Globus pallidus (tissue), 1 donor: ENCODE data around the gene ZNF423.

ENCODE experiments used
- DNase-seq: peaks from one replicate; pipeline ENCODE4 v3.0.0-alpha.2; 2015; ENCODE audit warnings: low spot score

Gene ZNF423

DNA sequence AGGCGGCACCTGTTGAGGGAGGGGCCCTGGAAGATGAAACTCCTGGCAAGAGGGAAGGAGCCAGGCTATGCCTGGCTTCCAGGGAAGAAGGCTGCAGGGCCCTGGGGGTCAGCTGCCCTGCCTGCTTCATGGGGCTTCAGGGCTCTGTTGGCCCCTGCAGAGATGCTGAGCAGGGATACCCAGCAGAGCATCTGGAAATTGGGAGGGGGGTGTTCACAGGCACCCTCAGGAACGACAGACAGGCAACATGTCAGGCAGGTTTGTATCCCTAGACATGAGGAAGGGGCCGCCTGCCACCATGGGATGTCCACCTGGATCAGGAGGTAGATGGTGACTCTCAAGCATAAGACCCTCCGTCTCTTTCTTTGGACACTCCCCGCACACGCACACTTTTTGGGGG, 13.8 kb upstream of the ZNF423 start:
- no peak for DNase-seq

DNA sequence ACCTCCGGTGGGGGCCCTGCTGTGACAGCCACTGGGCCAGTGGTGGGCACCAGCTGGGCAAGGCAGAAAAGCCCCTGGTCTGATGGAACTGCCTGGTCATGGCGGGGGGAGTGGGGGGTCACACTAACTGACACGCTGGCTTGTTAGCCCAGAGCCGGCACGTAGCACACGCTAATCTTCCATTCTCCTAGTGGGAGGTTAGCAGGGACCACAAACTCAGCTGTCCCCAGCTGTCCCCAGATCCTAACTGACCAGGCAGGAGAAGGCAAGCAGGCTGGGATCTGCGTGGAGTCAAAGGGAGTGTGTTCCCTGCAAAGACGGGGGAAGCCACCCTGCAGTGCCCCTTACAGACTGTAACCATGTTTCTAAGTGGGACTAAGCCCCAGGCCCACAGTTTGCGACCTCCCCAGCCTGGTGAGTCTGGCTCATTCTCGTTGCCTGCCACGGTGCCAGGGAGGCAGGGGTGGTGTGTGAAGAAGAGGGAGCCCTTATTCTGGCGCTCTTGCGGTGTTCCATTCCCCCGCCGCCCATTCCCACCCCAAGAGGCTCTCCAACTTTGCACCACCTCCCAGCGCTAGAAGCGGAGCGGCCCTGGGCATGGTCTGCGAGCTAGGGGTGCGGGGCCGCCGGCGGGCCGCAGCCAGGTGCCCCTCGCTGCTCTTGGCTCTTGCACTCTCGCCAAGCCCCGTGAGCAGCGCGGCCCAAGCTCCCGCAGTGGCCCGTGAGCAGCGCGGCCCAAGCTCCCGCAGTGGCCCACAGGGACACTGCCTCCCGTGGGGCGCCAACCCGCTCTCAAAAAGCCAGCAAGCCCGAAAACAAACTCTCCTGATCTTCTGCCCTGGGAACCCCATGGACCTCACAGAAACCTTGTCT, 12.1 kb upstream of the ZNF423 start:
- DNase-seq, result no peak

DNA sequence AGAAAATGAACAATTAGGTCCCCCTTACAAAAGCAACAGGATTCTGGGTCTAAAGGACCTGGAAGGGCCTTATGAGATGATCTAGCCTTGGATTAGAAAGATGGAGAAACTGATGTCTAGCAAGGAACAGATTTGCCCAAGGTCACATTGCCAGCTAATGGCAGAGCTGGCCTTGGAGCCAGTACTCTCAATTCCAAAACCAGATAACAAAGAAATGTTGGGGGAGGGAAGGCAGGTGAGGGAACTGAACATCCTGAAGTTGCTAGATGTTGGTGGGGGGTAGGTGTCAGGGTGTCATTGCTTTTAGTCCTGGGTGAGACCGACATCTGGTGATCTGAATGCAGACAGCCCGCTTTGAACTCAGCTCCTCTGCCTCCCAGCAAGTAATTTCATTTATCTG, 11.3 kb upstream of the ZNF423 start:
- no peak for DNase-seq

DNA sequence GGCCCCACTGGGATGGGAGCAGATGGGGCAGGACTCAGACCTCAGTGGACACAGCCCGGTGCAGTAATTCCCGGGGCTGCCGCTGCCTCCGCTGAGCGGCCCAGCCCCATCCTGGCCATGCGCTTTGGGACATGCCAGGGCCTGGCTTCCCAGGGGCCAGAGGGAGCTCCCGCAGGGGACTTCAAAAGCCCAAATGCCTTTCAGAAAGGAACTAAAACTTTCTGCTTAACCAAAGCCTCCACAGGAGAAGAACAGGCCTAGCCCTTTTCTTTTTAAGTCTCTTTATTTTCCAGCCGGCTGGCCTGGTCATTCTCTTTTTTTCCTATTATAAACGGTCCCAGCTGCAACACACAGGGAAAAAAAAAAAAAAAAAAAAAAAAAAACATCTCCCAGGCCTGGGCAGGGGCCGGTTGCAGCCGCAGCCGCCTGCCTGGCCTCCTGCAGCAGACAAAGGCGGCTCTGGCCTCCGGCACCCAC, 10.7 kb upstream of the ZNF423 start:
- no peak for DNase-seq

DNA sequence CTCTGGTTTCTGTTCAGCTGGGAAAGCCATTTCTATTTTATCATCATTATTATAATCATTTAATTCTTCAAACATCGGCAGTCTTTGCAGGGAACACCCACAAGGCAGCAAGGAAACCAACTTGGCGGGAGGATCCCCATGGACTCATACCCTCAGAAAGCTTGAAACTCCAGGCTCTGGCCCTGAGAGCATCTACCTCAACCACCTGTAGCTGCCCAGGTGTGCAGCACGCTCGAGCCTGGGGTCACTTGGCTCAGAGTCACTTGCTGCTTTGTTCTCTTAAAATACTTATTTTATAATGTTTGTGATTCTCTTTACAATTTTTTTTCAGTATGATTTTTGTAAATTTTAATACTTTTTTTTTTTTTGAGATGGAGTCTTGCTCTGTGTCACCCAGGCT, 6.8 kb upstream of the ZNF423 start:
- DNase-seq, result no peak

DNA sequence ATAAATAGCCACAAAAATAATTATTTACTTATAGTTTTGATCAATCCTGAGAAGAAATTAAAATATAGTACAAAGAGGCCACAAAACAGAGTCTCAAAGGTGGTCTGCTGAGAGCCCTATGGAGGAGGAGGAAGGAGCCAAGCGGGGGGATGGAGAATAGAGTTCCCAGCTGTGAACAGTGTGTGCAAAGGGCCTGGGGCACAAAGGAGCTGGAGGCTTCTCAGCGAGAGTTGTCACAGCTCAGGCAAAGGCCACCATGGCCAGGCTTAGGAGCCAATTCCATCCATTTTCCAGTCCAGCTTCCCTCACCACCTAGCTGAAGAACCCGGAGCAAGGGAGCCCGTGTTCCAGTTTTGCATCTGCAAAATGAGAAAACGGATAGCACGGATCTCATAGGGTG, 5.4 kb upstream of the ZNF423 start:
- DNase-seq, result no peak

DNA sequence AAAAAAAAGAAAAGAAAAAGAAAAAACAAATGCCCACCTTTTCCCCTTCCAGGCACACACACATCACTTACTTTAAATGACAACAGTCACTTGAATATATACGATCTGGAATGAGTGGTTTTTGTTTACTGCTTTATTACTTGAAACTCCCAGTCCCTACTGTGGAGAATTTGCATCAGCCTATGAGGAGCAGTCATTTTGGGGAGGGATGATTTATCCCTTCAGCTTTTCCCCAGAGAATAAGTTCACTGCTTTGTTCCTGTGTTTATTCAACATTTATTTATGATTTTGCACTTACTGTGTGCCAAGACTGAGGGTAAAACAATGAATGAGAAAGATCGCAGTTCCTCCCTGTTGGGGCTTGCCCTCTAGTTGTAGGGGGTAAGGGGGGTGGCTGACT, 4.7 kb upstream of the ZNF423 start:
- no peak for DNase-seq

DNA sequence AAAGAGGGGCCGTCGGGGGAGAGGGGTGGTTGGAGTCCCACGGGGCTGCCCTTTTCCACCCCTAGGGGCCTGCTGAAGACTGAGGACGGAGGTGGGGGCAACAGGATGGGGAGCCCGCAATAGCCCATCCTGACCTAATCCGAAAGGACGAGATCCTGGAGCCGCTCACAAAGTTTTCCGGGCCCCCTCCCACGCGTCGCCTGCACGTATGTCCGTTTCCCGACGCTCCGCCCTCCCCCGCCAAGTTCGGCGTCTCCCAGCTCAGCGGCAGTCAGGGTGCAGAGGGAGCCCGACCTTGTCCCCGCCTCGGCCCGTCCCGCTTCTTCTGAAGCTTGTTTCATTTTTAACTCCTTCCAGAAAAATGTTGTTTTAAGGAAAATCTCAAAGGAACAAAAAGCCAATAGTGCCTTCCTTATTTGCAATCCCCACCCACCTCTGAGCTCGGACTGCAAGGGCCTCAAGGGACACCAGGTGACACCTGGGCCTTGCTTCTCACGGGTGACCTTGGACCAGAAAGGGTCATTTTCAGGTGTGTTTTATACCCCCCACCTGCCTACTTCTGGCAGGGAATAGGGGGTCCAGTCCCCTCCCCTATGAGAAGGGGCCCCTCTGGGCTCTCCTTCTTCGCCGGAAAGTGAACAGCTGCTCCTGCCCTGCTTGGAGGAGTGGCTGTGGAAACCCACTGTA, 3.4 kb upstream of the ZNF423 start:
- no peak for DNase-seq

DNA sequence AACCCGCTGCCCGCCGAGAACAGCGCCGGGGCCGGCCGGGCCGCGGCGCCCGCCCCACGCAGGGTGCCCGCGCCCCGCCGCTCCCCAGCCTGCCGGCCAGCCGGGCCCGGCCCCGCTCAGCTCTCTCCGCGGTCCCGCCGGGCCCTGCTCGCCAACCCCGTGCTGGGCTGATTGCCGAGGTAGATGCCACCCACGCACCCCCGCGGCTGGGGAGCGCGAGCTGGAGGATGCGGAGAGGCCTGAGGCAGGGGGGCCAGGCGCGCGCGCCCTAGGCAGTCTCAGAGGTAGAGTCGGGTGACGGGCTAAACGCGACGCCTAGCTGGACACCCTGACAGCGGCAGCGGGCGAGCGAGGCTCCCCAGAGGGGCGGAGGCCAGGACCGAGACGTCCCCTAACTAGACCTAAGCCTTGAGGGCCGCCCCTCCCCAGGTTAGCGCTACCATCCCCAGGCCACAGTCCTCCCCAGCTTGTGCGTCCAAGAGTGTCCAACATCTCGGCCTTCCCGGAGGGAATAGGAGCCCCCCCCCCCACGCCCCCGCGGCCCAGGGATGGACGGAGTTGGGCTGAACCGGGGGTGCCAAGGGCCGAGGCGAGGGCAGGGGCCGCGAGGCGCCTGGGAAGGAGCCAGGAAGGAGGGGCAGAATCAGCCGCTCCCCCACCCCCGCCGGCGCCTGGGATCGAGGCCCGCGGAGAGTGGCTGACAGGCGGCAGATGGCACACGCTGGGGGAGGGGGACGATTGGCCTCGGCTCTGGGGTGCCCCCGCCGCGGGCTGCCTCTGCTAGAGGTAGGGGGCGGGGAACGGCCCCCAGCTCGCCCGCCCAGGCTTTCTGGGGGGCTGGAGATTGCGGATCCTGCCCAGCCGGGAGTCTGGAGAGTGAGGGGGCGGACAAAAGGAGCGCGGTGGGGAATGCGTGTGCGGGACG, 2.5 kb upstream of the ZNF423 start:
- DNase-seq, result no peak

DNA sequence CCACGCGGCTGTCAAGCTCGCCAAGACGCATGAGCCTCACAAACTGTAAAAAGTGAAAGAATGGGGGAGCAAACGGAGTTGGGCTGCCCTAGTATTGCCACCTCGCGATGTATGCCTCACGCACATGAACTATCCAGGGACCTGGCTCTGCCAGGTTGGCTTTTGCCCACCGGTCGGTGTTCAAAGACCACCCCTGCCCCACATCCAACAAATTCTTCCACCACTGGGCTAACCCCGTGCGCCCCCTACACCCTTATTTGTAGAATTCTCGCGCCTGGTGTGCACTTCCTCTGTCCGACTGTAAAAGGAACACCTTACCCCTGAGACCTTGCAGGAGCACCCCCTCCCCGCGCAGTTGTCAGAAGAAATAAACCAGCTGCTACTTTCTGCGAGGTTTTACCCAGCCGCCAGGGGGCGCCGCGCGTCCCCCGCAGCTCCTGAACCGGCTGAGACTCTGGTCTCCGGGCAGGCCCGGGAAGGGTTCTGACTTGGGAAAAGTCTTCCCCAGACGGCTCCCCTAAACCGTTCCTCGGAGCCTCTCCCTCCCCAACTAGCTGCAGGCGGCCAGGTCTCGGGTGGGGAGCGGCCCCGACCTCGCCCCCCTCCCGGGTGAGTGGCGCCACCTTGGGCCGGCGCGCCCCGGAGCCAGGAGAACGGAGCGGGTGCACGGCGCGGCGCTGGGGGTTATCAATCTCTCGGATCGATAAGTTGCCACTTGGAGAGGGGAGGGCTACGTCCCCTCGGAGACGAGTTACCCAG, 1.7 kb upstream of the ZNF423 start:
- DNase-seq, result no peak

DNA sequence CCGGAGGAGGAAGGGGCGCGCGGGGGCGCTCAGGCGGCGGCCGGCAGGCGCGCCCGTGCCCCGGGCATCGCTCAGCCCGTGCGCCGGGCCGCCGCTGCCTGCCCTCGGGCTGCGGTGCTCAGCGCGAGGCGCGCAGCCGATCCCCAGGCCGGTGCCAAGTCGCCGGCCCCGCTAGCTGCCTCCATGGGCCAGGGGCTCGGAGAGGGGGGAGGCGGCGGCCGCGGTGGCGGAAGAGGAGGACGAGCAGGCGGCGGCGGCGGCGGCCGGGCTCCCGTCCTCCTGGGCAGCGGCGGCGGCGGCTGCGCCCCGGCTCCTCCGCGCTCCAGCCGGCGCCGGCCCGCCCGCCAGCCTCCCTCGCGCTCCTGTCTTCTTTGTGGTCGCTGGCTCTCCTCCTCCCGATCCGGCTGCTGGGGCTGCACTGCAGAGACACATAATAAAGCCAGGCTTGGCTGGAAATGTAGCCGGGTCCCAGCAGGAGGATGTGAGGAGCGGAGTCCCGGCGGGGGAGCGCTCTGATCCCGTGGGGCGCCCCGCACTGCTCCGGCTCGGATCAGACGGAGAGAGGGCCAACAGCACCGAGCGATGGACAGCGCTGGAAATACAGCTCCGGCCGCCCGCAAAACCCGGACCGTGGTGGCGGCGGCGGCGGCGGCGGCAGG, 889 bp upstream of the ZNF423 start:
- peak; percentile 75 for DNase-seq

DNA sequence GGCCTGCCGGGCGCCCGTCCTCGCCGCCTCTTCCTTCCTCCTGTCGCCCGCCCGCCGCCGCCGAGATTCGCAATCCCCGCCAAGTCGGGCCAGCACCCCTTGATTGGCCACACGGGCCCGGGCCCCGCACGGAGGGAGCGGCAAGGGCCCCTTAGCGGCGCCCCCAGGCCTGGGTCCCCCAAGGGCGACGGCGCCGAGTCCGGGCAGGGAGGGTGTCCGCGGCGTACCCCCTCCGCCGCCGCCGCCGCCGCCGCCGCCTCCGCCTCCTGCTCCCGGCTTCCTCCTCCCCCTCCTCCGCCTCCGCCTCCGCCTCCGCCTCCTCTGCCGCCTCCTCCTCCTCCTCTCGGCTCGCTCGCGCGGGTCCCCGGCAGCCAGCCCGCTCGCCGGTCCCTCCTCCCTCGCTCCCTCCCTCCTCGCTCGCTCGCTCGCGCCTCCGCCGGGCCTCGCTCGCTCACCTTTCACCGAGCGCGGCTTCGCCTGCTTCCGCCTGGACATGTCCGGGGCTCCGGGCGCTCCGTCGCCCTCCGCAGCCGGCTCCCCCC, 561 bp downstream of the ZNF423 start:
- peak; percentile 65 for DNase-seq

DNA sequence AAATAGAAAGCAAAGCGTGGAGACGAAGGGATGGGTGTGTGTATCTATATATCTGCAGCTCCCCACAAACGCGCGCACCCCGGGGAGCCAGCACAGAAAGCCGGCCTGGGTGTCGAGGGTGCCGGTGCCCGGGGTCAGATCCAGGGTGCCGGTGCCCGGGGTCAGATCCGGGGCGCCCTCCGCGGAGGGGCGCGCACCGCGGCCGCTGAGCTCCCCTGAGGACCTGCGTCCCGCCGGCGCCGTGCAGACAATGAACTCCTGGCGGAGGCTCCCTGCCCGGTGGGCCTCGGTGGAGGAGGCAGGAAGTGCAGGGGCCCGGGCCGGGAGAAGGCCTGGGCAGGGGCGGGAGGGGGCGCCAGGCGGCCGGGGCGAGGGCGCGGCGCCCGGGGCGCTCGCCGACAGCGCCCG, 1.1 kb downstream of the ZNF423 start:
- no peak for DNase-seq

DNA sequence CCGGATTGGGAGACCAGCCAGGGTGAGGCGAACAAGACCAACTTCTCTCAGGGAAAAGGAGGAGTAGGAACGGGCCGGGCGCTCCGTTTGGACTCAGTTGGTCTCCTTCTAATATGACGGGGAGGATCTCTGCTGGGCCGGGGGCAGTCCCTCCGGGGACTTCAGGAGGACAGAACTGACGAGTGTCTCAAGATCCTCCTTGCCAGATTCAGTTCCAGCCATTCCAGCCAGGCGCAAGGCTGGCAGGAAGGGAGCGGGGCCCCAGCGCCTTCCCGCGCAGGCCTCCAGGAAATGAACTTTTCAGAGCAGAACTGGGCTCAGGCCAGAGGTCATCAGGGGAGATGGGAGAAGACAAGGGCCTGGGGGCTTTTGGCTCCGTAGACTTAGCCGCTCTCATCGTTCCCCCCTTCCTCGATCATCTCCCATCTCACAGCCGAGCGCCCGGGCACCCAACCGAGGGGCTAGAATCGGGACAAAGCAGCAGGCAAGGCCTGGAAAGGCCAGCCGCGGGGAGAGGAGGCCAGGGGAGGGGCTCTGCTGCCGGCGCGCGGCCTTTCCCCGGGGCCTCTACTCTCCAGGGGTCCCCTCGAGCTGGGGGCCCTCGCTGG, 1.6 kb downstream of the ZNF423 start:
- no peak for DNase-seq

DNA sequence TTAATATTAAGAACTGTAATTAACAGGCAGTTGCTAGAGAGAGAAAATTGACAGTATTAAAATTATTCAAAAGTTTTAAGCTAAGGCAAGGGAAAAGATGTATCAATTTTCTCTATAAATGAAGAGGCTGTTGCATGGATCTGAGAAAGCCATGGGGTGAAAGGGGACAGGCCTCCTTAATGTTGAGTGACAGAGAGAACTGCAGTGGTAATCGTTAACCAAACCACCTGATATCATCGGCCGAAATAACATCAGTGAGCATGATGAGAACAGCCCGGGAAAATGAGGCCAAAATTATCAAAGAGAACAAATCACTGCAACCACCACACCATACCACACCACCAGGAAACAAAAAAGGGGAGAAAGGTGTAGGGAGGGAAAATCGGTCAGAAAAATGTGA, 3.6 kb downstream of the ZNF423 start:
- DNase-seq, result no peak

DNA sequence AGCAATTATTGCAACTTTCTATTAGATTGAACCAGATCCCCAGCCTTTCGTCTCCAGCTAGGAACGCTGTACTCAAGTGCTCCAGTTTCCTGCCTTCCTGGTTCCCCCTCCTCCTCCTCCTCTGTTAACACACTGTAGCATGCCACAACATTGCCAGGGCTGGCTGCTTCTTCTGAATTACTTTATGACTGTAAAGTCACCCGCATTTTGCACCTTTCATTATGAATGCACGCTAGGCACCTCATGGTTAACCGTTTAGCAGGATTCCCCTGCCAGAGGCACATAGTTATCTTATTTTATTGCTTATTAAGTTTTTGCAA, 4.5 kb downstream of the ZNF423 start:
- DNase-seq, result no peak

DNA sequence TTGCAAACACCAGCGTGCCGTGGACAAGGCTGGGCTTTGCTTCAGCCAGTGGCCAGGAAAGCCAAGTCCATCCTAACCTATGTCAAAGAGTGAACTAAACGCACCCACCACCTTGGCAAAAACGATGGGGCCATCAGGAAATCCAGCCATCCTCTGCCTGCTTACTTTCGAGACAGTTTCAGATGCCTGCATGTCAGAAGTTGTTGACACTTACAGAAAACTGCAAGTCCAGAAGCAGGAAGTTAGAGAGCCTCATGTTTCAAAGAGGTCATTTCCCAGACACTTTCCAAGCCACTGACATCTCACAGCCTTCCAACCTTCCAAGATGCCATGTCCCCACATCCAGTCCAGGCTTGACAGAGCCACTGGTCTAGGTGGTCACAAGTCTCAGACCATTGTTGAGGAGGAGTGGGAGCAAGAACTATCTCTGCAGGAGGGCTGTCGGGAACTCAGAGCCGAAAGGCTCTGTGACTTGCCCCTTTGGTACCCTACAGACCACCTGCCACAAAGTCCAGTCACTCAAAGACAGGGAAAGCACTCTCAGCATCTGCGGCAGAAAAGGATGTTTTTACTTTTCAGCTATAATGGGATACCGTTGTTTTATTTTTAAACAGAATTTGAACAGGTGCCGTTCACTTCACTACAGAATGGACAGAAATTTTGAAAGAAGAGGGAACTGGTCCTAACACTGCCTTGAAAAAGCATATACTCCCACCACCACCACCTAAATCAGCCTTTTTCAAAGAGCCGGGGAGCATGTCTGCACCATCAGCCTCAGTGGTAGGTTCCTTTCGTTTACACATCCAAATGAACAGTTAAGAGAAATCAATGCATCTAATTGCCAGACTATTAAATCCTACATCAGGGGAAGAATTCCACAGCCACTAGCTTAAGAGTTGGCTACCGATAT, 5.1 kb downstream of the ZNF423 start:
- DNase-seq, result no peak

DNA sequence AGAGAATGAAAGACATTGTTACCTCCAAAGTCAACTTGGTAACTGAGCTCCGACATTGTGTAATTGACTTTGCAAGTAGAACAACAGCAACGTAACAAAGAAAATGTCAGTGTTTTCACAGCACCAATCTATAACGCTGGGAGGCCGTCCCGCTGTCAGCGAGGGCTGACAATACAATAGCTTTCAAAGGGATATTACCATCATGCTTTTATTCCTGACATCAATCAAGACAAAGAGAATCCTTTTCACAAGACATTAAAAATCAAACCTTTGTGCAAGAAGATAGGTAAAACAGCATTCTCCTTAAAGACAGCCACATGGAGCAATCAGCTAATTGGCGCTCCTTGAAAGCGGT, 6.2 kb downstream of the ZNF423 start:
- DNase-seq, result no peak

DNA sequence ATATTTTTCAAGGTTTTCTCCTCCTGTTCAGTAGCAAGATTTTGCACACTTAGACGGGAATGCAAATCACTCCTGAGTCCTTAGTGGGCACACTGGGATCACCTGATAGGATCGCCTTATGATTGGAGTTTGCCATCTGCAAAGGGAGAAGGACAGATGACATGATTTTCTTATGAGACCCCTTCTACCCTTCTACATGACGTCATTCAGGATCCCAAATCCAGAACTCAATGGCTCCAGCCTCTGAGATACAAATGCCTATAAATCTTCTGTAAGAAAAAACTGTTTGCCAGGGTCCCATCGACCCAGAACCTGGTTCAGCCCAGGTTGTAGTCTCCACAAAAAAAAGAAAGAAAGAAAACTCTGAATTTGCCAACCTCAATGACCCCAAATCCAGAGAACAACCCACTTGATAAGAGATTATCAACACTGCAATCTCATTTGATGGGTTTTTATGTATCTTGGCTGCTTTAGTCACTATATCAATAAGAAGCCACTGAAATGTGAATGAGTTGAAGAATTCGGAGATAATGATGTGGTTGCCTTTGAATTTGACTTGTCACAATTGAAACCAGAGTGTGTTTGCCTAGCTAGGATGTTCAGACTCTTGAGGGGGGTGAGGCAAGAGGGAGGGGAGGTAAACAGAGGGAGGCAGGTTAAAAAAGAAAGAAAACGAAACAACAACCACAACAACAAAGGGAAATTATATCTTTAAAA, 6.7 kb downstream of the ZNF423 start:
- DNase-seq, result no peak
